ENCODE measurements around the gene COPS7B. TPM values are rescaled to one million over a fixed set of nuclear protein-coding genes. Genes with fewer than 3 reads are reported as not detected.

Gene COPS7B
- total and polyA plus RNA-seq, 2 of the 8 experiments (the other 6 are each of a cell fraction or from before 2014, with no cell fraction given): 62.2 to 72.1 TPM

GRCh38 chr2:231803501-231804138 is 17.4 kb downstream of the COPS7B start:
- Histone ChIP-seq H3K14ac (ENCODE audit: insufficient read length) (no peak overlapping the region), H3K18ac (ENCODE audit: extremely low read depth, low read length) (no peak overlapping the region), H3K27ac (ENCODE audit: low read depth, low read length) (no peak overlapping the region), H2BK20ac (ENCODE audit: low read length) (no peak overlapping the region), H3K4me3 (ENCODE audit: extremely low read depth in 1 of 4, insufficient read depth in 2 of 4, low read depth in 3 of 4, low read length in 4 of 4) (no peak overlapping the region), H2BK12ac (ENCODE audit: low read depth, low read length) (no peak overlapping the region), H2AFZ (ENCODE audit: low read length) (no peak overlapping the region), H3K27me3 (replicated peaks in 1 of 4; ENCODE audit: control insufficient read depth in 3 of 4, extremely low read depth in 1 of 4, insufficient read depth in 3 of 4, low read length in 3 of 4) (no peaks in the 10 kb centered on the region), H4K8ac (ENCODE audit: extremely low read depth, insufficient read depth, low read length) (no peak overlapping the region), H3K4me1 (replicated peaks in 1 of 4; ENCODE audit: control insufficient read depth in 3 of 4, insufficient read depth in 4 of 4, low read length in 3 of 4) (no peaks in the 10 kb centered on the region; a peak in 1 of 7 replicates), H3K4me2 (ENCODE audit: insufficient read depth in 1 of 2, low read depth in 2 of 2, low read length in 2 of 2) (no peak overlapping the region), H2BK120ac (replicated peaks; ENCODE audit: low read depth, low read length) (no peak overlapping the region), H3K9me3 (ENCODE audit: insufficient read depth in 2 of 2, low read depth in 1 of 2, low read length in 1 of 2) (no peaks in the 10 kb centered on the region), H2BK5ac (ENCODE audit: low read depth, low read length) (no peak overlapping the region), H3K79me1 (ENCODE audit: low read depth, low read length) (peaks cover 2% of the 10 kb centered on the region), H3K4ac (replicated peaks; ENCODE audit: insufficient read length, low read depth, low read length) (no peak overlapping the region), H4K20me1 (replicated peaks in 1 of 2; ENCODE audit: control insufficient read depth in 1 of 2, insufficient read depth in 2 of 2, low read length in 2 of 2) (peaks cover 2 to 10% of the 10 kb centered on the region in 2 experiments), H3K23me2 (ENCODE audit: low read depth, low read length) (no peaks in the 10 kb centered on the region; the same call in 1 of the 2 replicates), H4K91ac (replicated peaks; ENCODE audit: insufficient read length, low read length) (no peak overlapping the region), H3K79me2 (ENCODE audit: control insufficient read depth in 1 of 2, insufficient read depth in 2 of 2, low read length in 2 of 2) (0 out of 4 replicates have a peak, but pooled peaks cover 0 to 4% of the 10 kb centered on the region in 2 experiments), H3K23ac (ENCODE audit: insufficient read length) (no peak overlapping the region), H3K56ac (replicated peaks; ENCODE audit: insufficient read length, low read depth, low read length) (no peak overlapping the region), H2AK5ac (ENCODE audit: low read depth, low read length) (no peak overlapping the region), H3K9ac (replicated peaks in 1 of 4; ENCODE audit: extremely low read depth in 1 of 4, low read depth in 3 of 4, low read length in 3 of 4) (no peak overlapping the region), H3K36me3 (ENCODE audit: control insufficient read depth in 2 of 4, insufficient read depth in 4 of 4, low read length in 3 of 4) (peaks cover 7 to 49% (median 10%) of the 10 kb centered on the region in 4 experiments; a peak in 5 of 8 replicates), H2BK15ac (ENCODE audit: low read length) (no peak overlapping the region), H4K5ac (ENCODE audit: insufficient read length, low read depth, low read length) (no peak overlapping the region)
- FAIRE-seq (no peak), DNase-seq (ENCODE audit: low read depth in 1 of 2, low spot score in 2 of 2) (no peak)
- POLR2A ChIA-PET (ENCODE audit: partially characterized antibody): no interaction called here
- 90% methylated on average over 9 of the region's 9 CpGs; no CpG with 5 or more reads in 1 of the 2 experiments for WGBS, 2 experiments (ENCODE audit: extremely low coverage in 1 of 2, insufficient coverage in 1 of 2, insufficient read length in 1 of 2, insufficient replicate concordance in 2 of 2, low coverage in 1 of 2, low lambda C conversion rate in 2 of 2, missing lambda C conversion rate in 1 of 2)
- CTCF ChIA-PET (ENCODE audit: partially characterized antibody): interaction anchor here (1.0 to 9.3 kb wide), 2 partner anchors 11 to 89 kb away, joined by 3 to 74 read pairs; no protein-coding TSS in a partner anchor
- TF ChIP-seq SIX5 (IDR thresholded peaks at IDR 0.05; ENCODE audit: low read depth, low read length) (no peak), CREB1 (IDR thresholded peaks at IDR 0.05) (no peak), EZH2 (IDR thresholded peaks at IDR 0.05; ENCODE audit: low read depth, low read length, severe bottlenecking) (no peak), RXRA (IDR thresholded peaks at IDR 0.05; ENCODE audit: insufficient read depth, low read depth, low read length) (no peak), KDM4A (IDR thresholded peaks at IDR 0.05; ENCODE audit: low read depth, low read length, severe bottlenecking) (no peak), POLR2A (IDR thresholded peaks at IDR 0.05; ENCODE audit: control extremely low read depth in 1 of 2, low read depth in 2 of 2, low read length in 2 of 2) (no peak), ATF3 (IDR thresholded peaks at IDR 0.05; ENCODE audit: insufficient read depth, low read depth, low read length) (no peak), ASH2L (IDR thresholded peaks at IDR 0.05; ENCODE audit: low read length) (no peak), GABPA (IDR thresholded peaks at IDR 0.05; ENCODE audit: borderline replicate concordance, insufficient read depth, low read length) (no peak), SRF (IDR thresholded peaks at IDR 0.05; ENCODE audit: low read depth, low read length) (no peak), USF2 (IDR thresholded peaks at IDR 0.05; ENCODE audit: low read length) (no peak)
- TF ChIP-seq, protein P1, sequence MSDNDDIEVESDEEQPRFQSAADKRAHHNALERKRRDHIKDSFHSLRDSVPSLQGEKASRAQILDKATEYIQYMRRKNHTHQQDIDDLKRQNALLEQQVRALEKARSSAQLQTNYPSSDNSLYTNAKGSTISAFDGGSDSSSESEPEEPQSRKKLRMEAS (IDR thresholded peaks at IDR 0.05): no peak

All from H1 (cell line).